Psoas muscle (tissue), 8 donors: ENCODE measurements around the gene CNTFR. TPM values are rescaled to one million over a fixed set of nuclear protein-coding genes. Genes with fewer than 3 reads are reported as not detected.
A peak's percentile ranks its signal among the peaks of the same experiment; 100 is the strongest.

Source experiments
- ATAC-seq, 4 donors: fragments of 200-7000 bp; cut with Tn5 transposase; one replicate each; pipeline ENCODE4 v1.9.1; 2020; ENCODE audit warnings: moderate library complexity in 3 of 4, mild to moderate bottlenecking in 2 of 4
- DNase-seq, 2 donors: peaks; one replicate each; pipeline ENCODE4 v3.0.0-alpha.2; 2020
- H3K27ac ChIP-seq: fragments of 200-600 bp; one replicate; pipeline ENCODE4 v1.8.0; 2022
- H3K27me3 ChIP-seq, 3 donors: fragments of 200-600 bp in 1 of 3; one replicate each; pipeline versions ENCODE4 v1.6.1 to v1.8.0; 2013 to 2022; ENCODE audit warnings: low read length in 2 of 3, mild to moderate bottlenecking in 2 of 3, moderate library complexity in 1 of 3; ENCODE audit not compliant: insufficient read depth in 3 of 3
- H3K36me3 ChIP-seq, 2 donors: fragments of 200-600 bp in 1 of 2; one replicate each; pipeline versions ENCODE4 v1.6.1 to v1.8.0; 2013 to 2022; ENCODE audit warnings: low read depth in 1 of 2, mild to moderate bottlenecking in 1 of 2, moderate library complexity in 1 of 2; ENCODE audit not compliant: insufficient read depth in 1 of 2
- H3K4me1 ChIP-seq: fragments of 200-600 bp; one replicate; pipeline ENCODE4 v1.8.0; 2022
- H3K4me3 ChIP-seq: fragments of 200-600 bp; one replicate; pipeline ENCODE4 v1.8.0; 2022; ENCODE audit warnings: mild to moderate bottlenecking
- H3K9me3 ChIP-seq: fragments of 200-600 bp; one replicate; pipeline ENCODE4 v1.8.0; 2022
- CTCF ChIP-seq: fragments of 200-600 bp; IDR thresholded peaks from one replicate; pipeline ENCODE4 v1.8.0; 2022; ENCODE audit warnings: antibody characterized with exemption
- WGBS, 3 donors: extraction: QIAGEN DNeasy Blood & Tissue Kit; methylation state at CpG; one replicate each; pipeline versions ENCODE4 v1.1.6 to v1.1.7; 2013; 5-methylcytosine and 5-hydroxymethylcytosine counted together
- intact Hi-C, 2 donors: fragments of 100-400 bp; cut with DNase I; formaldehyde crosslinking; loops; one replicate each; pipeline versions ENCODE4 v1.11.0 to v1.14.2; 2022
- polyA plus RNA-seq, 3 donors: library from polyadenylated mRNA; stranded (reverse); fragments of 200-250 nt; gene quantifications; one replicate each; pipeline ENCODE4 v1.2.3, GENCODE V29; 2013
- total RNA-seq, 4 donors: library from RNA; stranded (reverse); fragmentation: NEBNext Ultra II Directional in 2 of 4; extraction: Animal tissue kit (Norgen Biotek cat#: 25700) in 2 of 4; gene quantifications; one replicate each; pipeline versions ENCODE4 v1.2.1 to v1.2.4, GENCODE V29; 2021 to 2023
- donor health status: healthy with polysubstance abuse.
- donor health status: DM: no; HTN: no; CAD: no; lungs with moderate emphysema.
- donor health status: Bipolar disorder and iron deficiency.
- donor health status: healthy.
- donor health status: DM: yes; HTN: yes; CAD: no.
- donor health status: DM: no; HTN: no; CAD: no.
- donor health status: DM: no; HTN: no; CAD: no.
- donor health status: DM: yes; HTN: yes; CAD: no.

The CNTFR gene
- total and polyA plus RNA-seq, 7 donors: 32.3 to 97.4 (median 64.4) TPM

- Histone ChIP-seq H3K36me3 (no peaks in the 10 kb centered on the region), H3K27ac (no peak overlapping the region), H3K4me3 (peak overlapping the region; percentile 64), H3K4me1 (peaks cover 9% of the 10 kb centered on the region), H3K27me3 (peaks cover 0 to 72% (median 34%) of the 10 kb centered on the region in 3 donors), H3K9me3 (no peaks in the 10 kb centered on the region)
- ATAC-seq (no peak), DNase-seq (no peak)
- intact Hi-C loops: no loop called here
- WGBS, 3 donors: 33 to 37% (median 34%) methylated on average over 19 to 20 of the region's 20 CpGs
- no peak for TF ChIP-seq CTCF
Measured at GRCh38 chr9:34627716-34628655, 38.5 kb upstream of the CNTFR start.

GRCh38 chr9:34625186-34625486, 35.6 kb upstream of the CNTFR start:
- Histone ChIP-seq H3K27ac (no peak overlapping the region), H3K36me3 (no peaks in the 10 kb centered on the region), H3K9me3 (no peaks in the 10 kb centered on the region), H3K4me3 (no peak overlapping the region), H3K27me3 (peaks cover 0 to 84% (median 39%) of the 10 kb centered on the region in 3 donors), H3K4me1 (peaks cover 12% of the 10 kb centered on the region)
- intact Hi-C loops: no loop called here
- 58 to 70% (median 67%) methylated on average over 2 to 3 of the region's 3 CpGs for WGBS, 3 donors
- no peak for TF ChIP-seq CTCF
- ATAC-seq (no peak), DNase-seq (no peak)

- WGBS, 3 donors: 20 to 25% (median 25%) methylated on average over 39 of the region's 39 CpGs
- H3K4me1 ChIP-seq: peaks cover 13% of the 10 kb centered on the region
- H3K9me3 ChIP-seq: no peaks in the 10 kb centered on the region
- no peaks in the 10 kb centered on the region for H3K36me3 ChIP-seq
- ATAC-seq (no peak), DNase-seq (no peak)
- H3K27ac ChIP-seq: no peak overlapping the region
- H3K27me3 ChIP-seq: peaks cover 0 to 79% (median 39%) of the 10 kb centered on the region in 3 donors
- no peak overlapping the region for H3K4me3 ChIP-seq
- intact Hi-C loops: no loop called here
- TF ChIP-seq CTCF: no peak
Measured at GRCh38 chr9:34624475-34625185, 35.1 kb upstream of the CNTFR start.

GRCh38 chr9:34623374-34624235, 34.1 kb upstream of the CNTFR start:
- ATAC-seq: no peak
- intact Hi-C loops: no loop called here
- Histone ChIP-seq H3K27me3 (peaks cover 0 to 69% (median 37%) of the 10 kb centered on the region in 3 donors), H3K9me3 (no peaks in the 10 kb centered on the region), H3K4me1 (peaks cover 22% of the 10 kb centered on the region), H3K4me3 (peak overlapping the region; percentile 32), H3K36me3 (peaks cover 0 to 4% of the 10 kb centered on the region in 2 donors), H3K27ac (no peak overlapping the region)
- TF ChIP-seq CTCF: no peak
- 6 to 11% (median 9%) methylated on average over 56 to 63 of the region's 63 CpGs for WGBS, 3 donors
- no peak for DNase-seq
